ENCODE results near the gene ARFGAP3.

DNA sequence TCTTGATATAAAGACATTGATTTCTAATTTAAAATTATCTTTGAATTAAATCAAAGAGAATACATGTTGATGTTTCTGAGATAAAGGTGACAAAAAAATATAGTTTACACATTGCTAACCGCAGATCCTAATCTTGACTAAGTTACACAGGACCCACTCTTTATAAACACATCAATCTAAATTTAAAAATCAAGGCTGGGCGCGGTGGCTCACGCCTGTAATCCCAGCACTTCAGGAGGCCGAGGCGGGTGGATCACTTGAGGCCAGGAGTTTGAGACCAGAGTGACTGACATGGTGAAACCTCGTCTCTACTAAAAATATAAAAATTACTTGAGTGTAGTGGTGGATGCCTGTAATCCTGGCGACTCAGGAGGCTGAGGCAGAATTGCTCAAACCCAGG is 1.9 kb downstream of the ARFGAP3 start:
- TF ChIP-seq, protein P1, sequence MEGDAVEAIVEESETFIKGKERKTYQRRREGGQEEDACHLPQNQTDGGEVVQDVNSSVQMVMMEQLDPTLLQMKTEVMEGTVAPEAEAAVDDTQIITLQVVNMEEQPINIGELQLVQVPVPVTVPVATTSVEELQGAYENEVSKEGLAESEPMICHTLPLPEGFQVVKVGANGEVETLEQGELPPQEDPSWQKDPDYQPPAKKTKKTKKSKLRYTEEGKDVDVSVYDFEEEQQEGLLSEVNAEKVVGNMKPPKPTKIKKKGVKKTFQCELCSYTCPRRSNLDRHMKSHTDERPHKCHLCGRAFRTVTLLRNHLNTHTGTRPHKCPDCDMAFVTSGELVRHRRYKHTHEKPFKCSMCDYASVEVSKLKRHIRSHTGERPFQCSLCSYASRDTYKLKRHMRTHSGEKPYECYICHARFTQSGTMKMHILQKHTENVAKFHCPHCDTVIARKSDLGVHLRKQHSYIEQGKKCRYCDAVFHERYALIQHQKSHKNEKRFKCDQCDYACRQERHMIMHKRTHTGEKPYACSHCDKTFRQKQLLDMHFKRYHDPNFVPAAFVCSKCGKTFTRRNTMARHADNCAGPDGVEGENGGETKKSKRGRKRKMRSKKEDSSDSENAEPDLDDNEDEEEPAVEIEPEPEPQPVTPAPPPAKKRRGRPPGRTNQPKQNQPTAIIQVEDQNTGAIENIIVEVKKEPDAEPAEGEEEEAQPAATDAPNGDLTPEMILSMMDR (IDR thresholded peaks at IDR 0.05): no peak
- no peak for TF ChIP-seq EP300 (IDR thresholded peaks at IDR 0.05)
- TF ChIP-seq POLR2A (IDR thresholded peaks at IDR 0.05): no peak

All from gastroesophageal sphincter (tissue), 3 donors.